ENCODE data around the gene KLHL12. TPM values are rescaled to one million over a fixed set of nuclear protein-coding genes. Genes with fewer than 3 reads are reported as not detected.

KLHL12 gene
- total and polyA plus RNA-seq, 7 donors: 7.4 to 27.4 (median 16.5) TPM

DNA sequence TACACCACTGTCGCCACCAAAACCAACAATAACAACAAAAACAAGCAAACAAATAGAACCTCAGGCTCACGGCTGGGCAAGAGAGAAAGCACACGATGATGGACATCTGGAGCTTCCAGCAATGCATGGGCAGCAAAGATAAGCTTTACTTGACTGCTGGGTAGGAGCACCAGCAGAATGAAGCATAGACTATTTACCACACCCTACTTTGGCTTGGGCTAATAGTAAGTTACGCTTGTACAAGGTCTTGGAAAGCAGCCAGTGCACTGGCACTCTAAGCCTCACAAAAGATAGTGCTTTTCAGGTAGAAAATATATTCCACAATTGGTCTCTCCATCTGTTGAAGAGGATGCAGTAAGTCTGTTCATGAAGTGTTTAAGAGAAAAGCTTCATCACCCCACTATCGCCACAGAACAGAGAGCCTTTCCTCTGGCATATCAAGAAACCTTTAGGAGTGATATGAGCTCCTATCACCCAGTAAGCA lies 17.4 kb upstream of the KLHL12 start:
- Histone ChIP-seq H3K9me3 (no peaks in the 10 kb centered on the region), H3K4me3 (no peak overlapping the region), H3K27ac (no peak overlapping the region), H3K4me1 (no peaks in the 10 kb centered on the region), H3K36me3 (ENCODE audit: insufficient read depth in 1 of 2, low read depth in 1 of 2) (peaks cover 34 to 96% of the 10 kb centered on the region in 2 donors), H3K27me3 (ENCODE audit: insufficient read depth in 3 of 3, low read length in 2 of 3) (no peaks in the 10 kb centered on the region)
- intact Hi-C loops (cut with DNase I): loop anchor here in 1 of 2 donors (5.0 kb wide), 1 partner anchor 52 kb away; no protein-coding TSS in a partner anchor
- WGBS, 3 donors: 86 to 91% (median 86%) methylated on average over 5 of the region's 5 CpGs
- TF ChIP-seq, protein P1, sequence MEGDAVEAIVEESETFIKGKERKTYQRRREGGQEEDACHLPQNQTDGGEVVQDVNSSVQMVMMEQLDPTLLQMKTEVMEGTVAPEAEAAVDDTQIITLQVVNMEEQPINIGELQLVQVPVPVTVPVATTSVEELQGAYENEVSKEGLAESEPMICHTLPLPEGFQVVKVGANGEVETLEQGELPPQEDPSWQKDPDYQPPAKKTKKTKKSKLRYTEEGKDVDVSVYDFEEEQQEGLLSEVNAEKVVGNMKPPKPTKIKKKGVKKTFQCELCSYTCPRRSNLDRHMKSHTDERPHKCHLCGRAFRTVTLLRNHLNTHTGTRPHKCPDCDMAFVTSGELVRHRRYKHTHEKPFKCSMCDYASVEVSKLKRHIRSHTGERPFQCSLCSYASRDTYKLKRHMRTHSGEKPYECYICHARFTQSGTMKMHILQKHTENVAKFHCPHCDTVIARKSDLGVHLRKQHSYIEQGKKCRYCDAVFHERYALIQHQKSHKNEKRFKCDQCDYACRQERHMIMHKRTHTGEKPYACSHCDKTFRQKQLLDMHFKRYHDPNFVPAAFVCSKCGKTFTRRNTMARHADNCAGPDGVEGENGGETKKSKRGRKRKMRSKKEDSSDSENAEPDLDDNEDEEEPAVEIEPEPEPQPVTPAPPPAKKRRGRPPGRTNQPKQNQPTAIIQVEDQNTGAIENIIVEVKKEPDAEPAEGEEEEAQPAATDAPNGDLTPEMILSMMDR (IDR thresholded peaks at IDR 0.05): no peak
- DNase-seq (no peak), ATAC-seq (no peak)

DNA sequence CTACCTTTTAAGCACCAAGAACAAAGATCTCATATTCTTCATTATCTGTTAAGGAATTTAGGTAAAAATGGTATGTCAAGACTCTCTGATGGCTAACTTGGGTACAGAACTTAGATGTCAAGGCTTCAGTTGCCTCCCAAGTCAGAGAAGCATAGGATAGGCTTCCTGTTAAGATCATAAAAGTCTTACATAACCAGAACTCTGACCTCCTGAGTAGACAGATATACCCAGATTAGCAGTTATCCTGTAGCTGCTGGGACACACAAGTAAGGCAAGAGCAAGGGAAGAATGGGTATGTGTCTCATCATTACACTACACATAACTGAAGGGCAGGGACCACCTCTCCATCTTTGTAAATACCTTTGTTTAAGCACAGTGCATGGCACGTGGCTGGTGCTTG lies 15.4 kb upstream of the KLHL12 start:
- ATAC-seq (no peak), DNase-seq (no peak)
- Histone ChIP-seq H3K4me1 (no peaks in the 10 kb centered on the region), H3K27me3 (ENCODE audit: insufficient read depth in 3 of 3, low read length in 2 of 3) (no peaks in the 10 kb centered on the region), H3K9me3 (no peaks in the 10 kb centered on the region), H3K4me3 (no peak overlapping the region), H3K27ac (no peak overlapping the region), H3K36me3 (ENCODE audit: insufficient read depth in 1 of 2, low read depth in 1 of 2) (peaks cover 33 to 78% of the 10 kb centered on the region in 2 donors)
- intact Hi-C loops (cut with DNase I): loop anchor here in 1 of 2 donors (5.0 kb wide), 1 partner anchor 50 kb away; no protein-coding TSS in a partner anchor
- 80 to 93% (median 86%) methylated on average over 1 of the region's 1 CpG for WGBS, 3 donors
- TF ChIP-seq, protein P1 (IDR thresholded peaks at IDR 0.05): no peak

DNA sequence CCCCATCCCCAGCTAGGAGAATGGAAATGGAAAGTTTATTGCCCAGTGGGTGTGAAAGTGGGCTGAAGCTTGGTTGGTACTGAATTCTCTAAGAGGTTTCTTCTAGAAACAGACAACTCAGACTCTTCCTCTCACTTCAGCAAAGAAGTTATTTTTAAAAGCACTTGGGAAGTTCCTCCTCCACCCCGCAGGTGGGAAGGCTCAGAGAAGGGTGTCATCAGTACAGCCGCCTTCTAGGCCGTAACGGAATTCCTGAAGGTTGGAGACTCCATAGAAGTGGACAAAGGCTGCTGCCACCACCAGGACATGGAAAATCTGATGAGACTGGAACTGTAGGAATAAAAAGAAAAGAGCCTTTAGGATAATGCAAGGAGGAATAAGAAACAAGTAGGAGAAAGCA lies 14.3 kb upstream of the KLHL12 start:
- Histone ChIP-seq H3K27me3 (ENCODE audit: insufficient read depth in 3 of 3, low read length in 2 of 3) (no peaks in the 10 kb centered on the region), H3K27ac (no peak overlapping the region), H3K4me1 (no peaks in the 10 kb centered on the region), H3K4me3 (no peak overlapping the region), H3K36me3 (ENCODE audit: insufficient read depth in 1 of 2, low read depth in 1 of 2) (peaks cover 28 to 68% of the 10 kb centered on the region in 2 donors), H3K9me3 (no peaks in the 10 kb centered on the region)
- intact Hi-C loops (cut with DNase I): loop anchor here in 1 of 2 donors (5.0 kb wide), 1 partner anchor 49 kb away; no protein-coding TSS in a partner anchor
- TF ChIP-seq, protein P1 (IDR thresholded peaks at IDR 0.05): no peak
- DNase-seq: no peak
- ATAC-seq: no peak
- 86 to 91% (median 90%) methylated on average over 4 of the region's 4 CpGs for WGBS, 3 donors

DNA sequence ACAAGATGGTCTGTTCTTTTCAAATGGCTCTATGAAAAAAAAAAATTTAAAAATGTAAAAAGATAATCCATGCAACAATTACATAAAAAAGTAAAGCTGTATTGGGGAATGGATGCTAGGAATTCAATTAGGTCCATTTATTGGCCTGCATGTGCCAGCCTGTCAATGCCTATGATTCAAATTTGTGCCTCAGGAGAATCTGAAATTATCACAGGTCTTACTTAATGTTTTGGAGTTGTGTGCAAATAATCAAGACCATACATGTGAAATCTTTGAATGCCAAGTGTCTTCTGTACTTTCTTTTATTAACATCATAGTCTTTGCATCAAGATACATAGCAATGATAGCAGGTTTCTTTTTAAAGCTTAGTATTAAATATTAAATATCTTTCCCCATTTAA lies 13.5 kb upstream of the KLHL12 start:
- intact Hi-C loops (cut with DNase I): loop anchor here in 1 of 2 donors (5.0 kb wide), 1 partner anchor 48 kb away; no protein-coding TSS in a partner anchor
- no peak for ATAC-seq

More for the DNA sequence above, 13.5 kb upstream of the KLHL12 start:
- H3K4me3 ChIP-seq: no peak overlapping the region
- no peaks in the 10 kb centered on the region for H3K4me1 ChIP-seq
- H3K27me3 ChIP-seq (ENCODE audit: insufficient read depth in 3 of 3, low read length in 2 of 3): no peaks in the 10 kb centered on the region
- peaks cover 28 to 60% of the 10 kb centered on the region in 2 donors for H3K36me3 ChIP-seq (ENCODE audit: insufficient read depth in 1 of 2, low read depth in 1 of 2)
- TF ChIP-seq, protein P1 (IDR thresholded peaks at IDR 0.05): no peak
- no peaks in the 10 kb centered on the region for H3K9me3 ChIP-seq
- no peak for DNase-seq
- H3K27ac ChIP-seq: no peak overlapping the region
